Erythroblast (primary cell): ENCODE results near the gene NEO1.
A peak's percentile ranks its signal among the peaks of the same experiment; 100 is the strongest.

Experiments used
- DNase-seq, 2 experiments: peaks; one replicate each; lab custom pipeline; 2025; lab: John Stamatoyannopoulos, UW
- GATA1 ChIP-seq: IDR thresholded peaks from 2 replicates; pipeline ENCODE4 v1.6.1; 2011; ENCODE audit warnings: low read depth, mild to moderate bottlenecking, control low read depth, low read length, moderate library complexity
- POLR2A ChIP-seq: IDR thresholded peaks from 2 replicates; pipeline ENCODE4 v1.6.1; 2011; ENCODE audit warnings: mild to moderate bottlenecking, low read length

Gene NEO1

GRCh38 chr15:73051807-73052652 is at the start of gene NEO1:
Gene NEO1, plus strand, starts transcription at chr15:73052463. Its CDS starts 213 bp downstream, at chr15:73052676.
- peak; percentile 55 to 60 for DNase-seq
- TF ChIP-seq GATA1 = no peak
- TF ChIP-seq POLR2A = no peak

- no peak for TF ChIP-seq POLR2A
- no peak for TF ChIP-seq GATA1
These were observed 47.8 kb upstream of the NEO1 start for GRCh38 chr15:73004462-73004861.

DNA sequence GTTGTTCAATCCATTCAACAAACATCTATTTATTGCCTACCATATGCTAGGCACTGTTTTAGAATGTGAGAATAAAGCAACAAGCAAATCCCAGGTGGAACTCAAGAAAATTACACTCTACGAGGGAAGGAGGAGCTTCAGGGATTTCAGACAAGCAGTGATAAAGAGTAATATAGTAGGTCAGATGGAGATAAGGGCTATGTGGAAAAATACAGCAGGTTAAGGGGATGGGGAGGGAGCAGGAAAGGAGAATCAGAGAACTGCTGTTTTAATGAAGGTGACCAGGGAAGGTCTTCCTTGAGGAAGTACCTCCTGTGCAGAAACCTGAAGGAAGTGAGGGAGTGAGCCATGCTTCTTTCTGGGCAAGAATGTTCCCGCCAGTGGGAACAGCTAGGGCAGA is 47.2 kb upstream of the NEO1 start:
- TF ChIP-seq GATA1 = no peak
- no peak for TF ChIP-seq POLR2A
- no peak for DNase-seq

More at GRCh38 chr15:73004462-73004861, 47.8 kb upstream of the NEO1 start:
- no peak for DNase-seq

DNA sequence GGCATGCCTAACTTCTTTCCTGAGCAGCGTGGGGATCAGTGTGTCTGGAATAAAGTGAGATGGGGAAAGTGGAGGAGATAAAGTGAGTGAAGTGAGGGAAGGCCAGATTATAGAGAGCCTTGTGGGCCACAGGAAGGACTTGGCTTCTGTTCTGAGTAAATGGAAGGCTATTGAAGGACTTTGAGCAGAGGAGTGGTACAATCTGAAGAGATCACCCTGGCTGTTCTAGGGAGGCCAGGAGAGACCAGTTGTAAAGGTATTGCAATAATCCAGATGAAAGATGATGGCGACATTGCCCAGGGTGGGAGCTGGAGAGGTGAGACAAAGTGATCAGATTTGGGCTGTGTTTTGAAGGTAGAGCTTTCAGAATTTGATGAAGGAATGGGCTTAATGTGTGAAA is 46.8 kb upstream of the NEO1 start:
- TF ChIP-seq POLR2A (no peak), GATA1 (no peak)
- no peak for DNase-seq

GRCh38 chr15:73006523-73006922 is 45.7 kb upstream of the NEO1 start:
- DNase-seq = no peak

DNA sequence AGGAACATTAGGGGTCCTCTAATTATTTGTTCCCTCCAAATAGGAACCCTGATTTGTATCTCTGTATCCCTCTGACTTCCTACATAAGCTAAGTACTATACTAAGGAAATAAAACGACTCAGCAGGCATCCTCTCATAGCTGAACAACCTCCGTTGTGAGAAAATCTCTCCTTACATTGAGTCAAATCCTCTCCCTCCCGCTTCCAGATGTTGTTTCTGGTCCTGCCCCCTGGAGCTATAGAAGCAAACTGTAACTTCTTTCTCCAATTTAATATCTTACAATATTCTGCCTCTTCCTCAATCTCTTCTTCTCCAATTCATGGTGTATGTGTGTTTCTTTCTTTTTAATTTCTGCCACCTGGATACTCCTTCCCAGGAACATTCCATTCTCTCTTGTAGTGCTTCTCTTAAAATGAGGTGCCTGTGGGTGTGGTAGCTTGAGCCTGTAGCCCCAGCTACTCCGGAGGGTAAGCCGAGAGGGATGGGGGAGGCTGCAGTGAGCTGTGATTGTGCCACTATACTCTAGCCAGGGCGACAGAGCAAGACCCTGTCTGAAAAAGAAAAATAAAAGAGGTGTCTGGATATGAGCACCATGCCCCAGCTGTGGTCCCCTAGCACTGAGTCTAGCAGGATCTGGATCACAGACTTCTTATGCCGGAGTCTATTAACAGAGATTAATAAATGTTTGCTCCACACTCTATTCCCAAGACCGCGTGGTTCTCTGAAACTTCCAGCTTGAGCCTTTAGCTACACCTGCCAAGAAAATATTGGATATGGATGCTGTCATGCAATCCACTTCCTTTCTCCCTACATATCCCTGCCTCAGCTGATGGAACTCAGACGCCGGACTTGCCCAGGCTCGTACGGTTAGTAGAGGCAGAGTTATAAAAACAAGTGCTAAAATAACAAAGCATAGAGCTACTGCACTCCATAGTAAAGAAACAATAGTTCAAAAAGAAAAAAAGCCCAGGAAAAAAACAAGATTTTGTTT is 42.9 kb upstream of the NEO1 start:
- no peak for DNase-seq
- TF ChIP-seq GATA1 (no peak), POLR2A (no peak)

More at GRCh38 chr15:73006523-73006922, 45.7 kb upstream of the NEO1 start:
- TF ChIP-seq GATA1 (no peak), POLR2A (no peak)

- TF ChIP-seq GATA1 = no peak
- no peak for TF ChIP-seq POLR2A
- DNase-seq = no peak
These were observed 41.8 kb upstream of the NEO1 start for GRCh38 chr15:73010154-73011152.

DNA sequence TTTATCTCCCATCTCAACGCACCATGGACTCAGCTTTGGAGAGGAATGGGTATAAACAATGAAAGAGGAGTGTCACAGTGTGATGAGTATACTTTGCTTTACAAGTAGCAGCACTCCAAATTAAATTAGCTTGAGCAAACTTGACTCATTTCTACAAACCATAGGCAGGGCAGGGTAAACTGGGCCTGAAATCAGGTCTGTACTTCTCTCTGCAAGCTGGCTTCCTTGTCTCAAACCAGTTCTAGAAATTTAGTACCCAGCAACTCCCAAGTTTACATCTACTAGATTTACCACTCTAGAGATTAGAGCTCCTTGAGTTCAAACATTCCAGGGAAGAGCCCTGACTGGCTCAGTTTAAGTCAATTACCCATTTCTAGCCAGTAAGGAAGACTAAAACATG is 37.4 kb upstream of the NEO1 start:
- TF ChIP-seq GATA1 (no peak), POLR2A (no peak)
- DNase-seq = no peak

DNA sequence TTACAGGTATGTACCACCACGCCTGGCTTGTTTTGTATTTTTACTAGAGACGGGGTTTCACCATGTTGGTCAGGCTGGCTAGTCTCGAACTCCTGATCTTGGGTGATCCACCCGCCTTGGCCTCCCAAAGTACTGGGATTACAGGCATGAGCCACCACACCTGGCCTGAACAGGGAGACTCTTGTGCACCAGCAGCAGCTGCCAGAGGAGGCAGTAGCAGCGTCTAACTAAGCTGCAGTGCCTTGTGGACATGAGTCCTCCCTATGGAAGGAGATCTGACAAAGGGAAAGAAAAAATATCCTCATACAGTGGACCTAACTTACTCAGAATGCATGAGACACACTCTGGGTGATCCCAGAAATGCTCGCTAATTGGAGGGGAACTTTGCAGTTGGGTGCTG is 36.8 kb upstream of the NEO1 start:
- no peak for DNase-seq
- TF ChIP-seq POLR2A (no peak), GATA1 (no peak)

- no peak for TF ChIP-seq GATA1
- no peak for TF ChIP-seq POLR2A
- DNase-seq = no peak
These were observed 34.3 kb upstream of the NEO1 start for GRCh38 chr15:73017987-73018386.

- TF ChIP-seq POLR2A (no peak), GATA1 (no peak)
- no peak for DNase-seq
These were observed 33.1 kb upstream of the NEO1 start for GRCh38 chr15:73019154-73019553.

- peak; percentile 30 to 48 for DNase-seq
- TF ChIP-seq GATA1 (no peak), POLR2A (no peak)
These were observed 32.6 kb upstream of the NEO1 start for GRCh38 chr15:73019601-73020146.

- DNase-seq = no peak
- no peak for TF ChIP-seq POLR2A
These were observed 31.1 kb upstream of the NEO1 start for GRCh38 chr15:73021139-73021621.
